HFFc6 (cell line): ENCODE results near the gene RECK. TPM values are rescaled to one million over a fixed set of nuclear protein-coding genes. Genes with fewer than 3 reads are reported as not detected.

Experiments
- DNase-seq: peaks from one replicate; pipeline ENCODE4 v3.0.0-alpha.2; 2018
- H3K27ac Mint-ChIP-seq: 2 replicates; pipeline ENCODE4 v1.8.0; 2020; ENCODE audit warnings: mild to moderate bottlenecking, mixed read lengths
- H3K27me3 Mint-ChIP-seq: 2 replicates; pipeline ENCODE4 v1.8.0; 2021; ENCODE audit warnings: mild to moderate bottlenecking, moderate library complexity, mixed read lengths; ENCODE audit not compliant: insufficient read depth
- H3K36me3 Mint-ChIP-seq: 2 replicates; pipeline ENCODE4 v1.8.0; 2021; ENCODE audit warnings: low read depth, mixed read lengths
- H3K4me1 Mint-ChIP-seq: 2 replicates; pipeline ENCODE4 v1.8.0; 2020; ENCODE audit warnings: low read depth, mixed read lengths
- H3K4me3 Mint-ChIP-seq: 2 replicates; pipeline ENCODE4 v1.8.0; 2020; ENCODE audit warnings: mild to moderate bottlenecking, moderate library complexity, mixed read lengths
- H3K9me3 Mint-ChIP-seq: 2 replicates; pipeline ENCODE4 v1.8.0; 2020; ENCODE audit warnings: mild to moderate bottlenecking, mixed read lengths
- total RNA-seq, 6 experiments: library from RNA; stranded (reverse); fragmentation: NEBNext Ultra II Directional; extraction: Animal tissue kit (Norgen Biotek cat#: 25700); gene quantifications; 2 replicates in 1 of 6; 3 replicates in 5 of 6; pipeline ENCODE4 v1.2.3, GENCODE V29; 2021
- TF ChIP-seq, protein P1 (sequence below): fragments of 200-600 bp; sonication (generic); IDR thresholded peaks from 2 replicates; pipeline ENCODE4 v1.5.0; 2021; ENCODE audit warnings: antibody characterized with exemption, mild to moderate bottlenecking

RECK gene
- total RNA-seq, 6 experiments from 2014 or later, result 149 to 182 (median 173) TPM

GRCh38 chr9:36144309-36145232 lies 107.9 kb downstream of the RECK start:
- peaks cover 51% of the 10 kb centered on the region for H3K4me1 Mint-ChIP-seq
- peaks cover 5% of the 10 kb centered on the region for H3K27me3 Mint-ChIP-seq
- no peak overlapping the region; the same call in 1 of the 2 replicates for H3K27ac Mint-ChIP-seq
- H3K4me3 Mint-ChIP-seq, result no peak overlapping the region
- no peak for DNase-seq
- TF ChIP-seq, protein P1, sequence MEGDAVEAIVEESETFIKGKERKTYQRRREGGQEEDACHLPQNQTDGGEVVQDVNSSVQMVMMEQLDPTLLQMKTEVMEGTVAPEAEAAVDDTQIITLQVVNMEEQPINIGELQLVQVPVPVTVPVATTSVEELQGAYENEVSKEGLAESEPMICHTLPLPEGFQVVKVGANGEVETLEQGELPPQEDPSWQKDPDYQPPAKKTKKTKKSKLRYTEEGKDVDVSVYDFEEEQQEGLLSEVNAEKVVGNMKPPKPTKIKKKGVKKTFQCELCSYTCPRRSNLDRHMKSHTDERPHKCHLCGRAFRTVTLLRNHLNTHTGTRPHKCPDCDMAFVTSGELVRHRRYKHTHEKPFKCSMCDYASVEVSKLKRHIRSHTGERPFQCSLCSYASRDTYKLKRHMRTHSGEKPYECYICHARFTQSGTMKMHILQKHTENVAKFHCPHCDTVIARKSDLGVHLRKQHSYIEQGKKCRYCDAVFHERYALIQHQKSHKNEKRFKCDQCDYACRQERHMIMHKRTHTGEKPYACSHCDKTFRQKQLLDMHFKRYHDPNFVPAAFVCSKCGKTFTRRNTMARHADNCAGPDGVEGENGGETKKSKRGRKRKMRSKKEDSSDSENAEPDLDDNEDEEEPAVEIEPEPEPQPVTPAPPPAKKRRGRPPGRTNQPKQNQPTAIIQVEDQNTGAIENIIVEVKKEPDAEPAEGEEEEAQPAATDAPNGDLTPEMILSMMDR, result no peak
- peaks cover 8% of the 10 kb centered on the region for H3K9me3 Mint-ChIP-seq
- peaks cover 20% of the 10 kb centered on the region for H3K36me3 Mint-ChIP-seq

GRCh38 chr9:36145970-36146369 lies 109.3 kb downstream of the RECK start:
- Mint-ChIP-seq H3K27ac (no peak overlapping the region), H3K36me3 (peaks cover 22% of the 10 kb centered on the region)

GRCh38 chr9:36146651-36147050 lies 109.9 kb downstream of the RECK start:
- TF ChIP-seq, protein P1, result no peak
- peaks cover 24% of the 10 kb centered on the region for H3K36me3 Mint-ChIP-seq

More at GRCh38 chr9:36145970-36146369, 109.3 kb downstream of the RECK start:
- H3K4me1 Mint-ChIP-seq, result peaks cover 51% of the 10 kb centered on the region
- DNase-seq, result no peak
- peaks cover 3% of the 10 kb centered on the region for H3K27me3 Mint-ChIP-seq
- TF ChIP-seq, protein P1, result no peak
- no peak overlapping the region for H3K4me3 Mint-ChIP-seq
- peaks cover 8% of the 10 kb centered on the region for H3K9me3 Mint-ChIP-seq

GRCh38 chr9:36147441-36148175 lies 110.9 kb downstream of the RECK start:
- H3K27me3 Mint-ChIP-seq, result peaks cover 3% of the 10 kb centered on the region
- peaks cover 8% of the 10 kb centered on the region for H3K9me3 Mint-ChIP-seq
- H3K4me3 Mint-ChIP-seq, result peak overlapping the region; percentile 23; the same call in 1 of the 2 replicates
- peaks cover 24% of the 10 kb centered on the region for H3K36me3 Mint-ChIP-seq
- H3K4me1 Mint-ChIP-seq, result peaks cover 58% of the 10 kb centered on the region
- TF ChIP-seq, protein P1, result no peak
- no peak overlapping the region for H3K27ac Mint-ChIP-seq
- no peak for DNase-seq

More at GRCh38 chr9:36146651-36147050, 109.9 kb downstream of the RECK start:
- peaks cover 51% of the 10 kb centered on the region for H3K4me1 Mint-ChIP-seq
- peaks cover 3% of the 10 kb centered on the region for H3K27me3 Mint-ChIP-seq
- no peak overlapping the region for H3K4me3 Mint-ChIP-seq
- H3K9me3 Mint-ChIP-seq, result peaks cover 8% of the 10 kb centered on the region
- H3K27ac Mint-ChIP-seq, result no peak overlapping the region
- no peak for DNase-seq

DNA sequence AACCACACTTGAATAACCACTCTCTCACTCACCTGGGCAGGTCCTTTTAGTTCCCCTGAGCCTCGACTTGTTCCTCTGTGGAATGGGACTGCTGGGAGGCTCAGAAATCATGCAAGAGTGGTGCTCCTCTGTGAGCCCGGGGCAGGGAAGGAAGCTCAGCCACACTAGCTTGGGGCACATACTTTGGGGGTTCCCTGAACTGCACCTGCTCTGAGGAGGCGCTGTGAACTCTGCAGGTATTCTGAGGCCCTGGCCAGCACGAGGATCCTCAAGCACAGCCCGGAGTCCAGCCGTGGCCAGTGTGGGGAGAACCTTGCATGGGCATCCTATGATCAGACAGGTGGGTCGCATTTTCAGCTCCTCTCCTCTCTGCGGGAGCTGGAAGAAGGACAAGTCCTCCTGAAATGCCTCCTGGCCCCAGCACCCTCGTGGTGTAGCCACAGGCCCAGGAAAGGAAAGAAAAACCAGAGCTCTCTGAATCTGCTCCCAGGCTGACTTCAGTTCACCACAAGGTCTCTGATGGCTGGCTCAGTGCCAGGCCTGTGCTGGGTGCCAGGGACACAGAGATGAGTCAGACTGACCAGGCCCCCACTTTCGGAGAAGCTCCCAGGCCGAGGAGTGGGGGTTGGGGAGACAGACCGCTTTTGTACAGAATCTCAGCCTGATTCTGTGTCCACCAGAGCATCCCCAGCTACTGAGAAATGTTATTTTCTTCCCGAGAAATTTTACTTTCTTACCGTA lies 111.8 kb downstream of the RECK start:
- Mint-ChIP-seq H3K4me3 (peak overlapping the region; percentile 67), H3K27ac (peak overlapping the region; percentile 76), H3K36me3 (peaks cover 24% of the 10 kb centered on the region), H3K4me1 (peaks cover 61% of the 10 kb centered on the region), H3K9me3 (peaks cover 8% of the 10 kb centered on the region), H3K27me3 (peaks cover 3% of the 10 kb centered on the region)
- DNase-seq, result peak; percentile 98
- TF ChIP-seq, protein P1, result no peak
